ENCODE measurements around the gene TREX2.
"Not testable (repeated sequence)": the region's sequence is repeated elsewhere in the genome, so short reads cannot be mapped to it uniquely, and the experiment has no call there.

Gene TREX2

DNA sequence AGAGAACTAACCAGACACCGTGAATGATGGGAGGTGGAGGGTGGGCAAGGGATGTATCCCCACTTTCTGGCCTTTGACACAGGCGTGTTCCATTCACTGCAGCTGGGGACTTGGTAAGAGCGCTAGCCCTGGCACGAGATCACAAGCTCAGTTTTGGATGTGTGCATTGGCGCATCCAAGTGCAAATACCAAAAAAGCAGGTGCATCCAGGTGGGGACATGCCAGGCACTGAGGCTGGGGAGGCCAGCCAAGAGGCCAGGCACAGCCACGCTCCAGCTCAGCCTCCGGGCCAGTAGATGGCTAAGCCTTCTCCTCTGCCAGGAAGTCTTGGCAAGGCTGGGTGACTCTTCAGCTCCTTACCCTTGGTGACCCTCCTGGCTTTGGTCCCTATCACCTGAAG is 39.0 kb downstream of the TREX2 start:
- no peak for DNase-seq

GRCh38 chrX:153406011-153406410 is 39.8 kb downstream of the TREX2 start:
- no peak for DNase-seq

DNA sequence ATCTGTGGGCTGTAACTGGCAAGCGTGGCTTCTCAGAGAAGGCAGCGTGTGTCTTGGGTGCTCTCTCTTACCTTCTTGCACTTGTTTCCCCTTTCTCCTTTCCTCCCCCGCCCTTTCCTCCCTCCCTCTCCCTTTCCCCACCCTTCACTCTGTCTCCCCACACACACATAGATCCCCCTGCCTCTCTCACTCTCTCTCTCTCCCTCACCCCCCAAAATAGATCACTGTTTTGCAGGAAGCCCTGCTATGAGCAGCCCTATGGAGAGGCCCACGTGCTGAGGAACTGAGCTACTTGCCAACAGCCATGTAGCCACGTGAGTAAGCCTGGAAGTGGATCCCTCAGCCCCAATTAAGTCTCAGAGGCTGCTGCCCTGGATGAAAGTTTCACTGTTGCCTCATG is 40.4 kb downstream of the TREX2 start:
- DNase-seq, result no peak

DNA sequence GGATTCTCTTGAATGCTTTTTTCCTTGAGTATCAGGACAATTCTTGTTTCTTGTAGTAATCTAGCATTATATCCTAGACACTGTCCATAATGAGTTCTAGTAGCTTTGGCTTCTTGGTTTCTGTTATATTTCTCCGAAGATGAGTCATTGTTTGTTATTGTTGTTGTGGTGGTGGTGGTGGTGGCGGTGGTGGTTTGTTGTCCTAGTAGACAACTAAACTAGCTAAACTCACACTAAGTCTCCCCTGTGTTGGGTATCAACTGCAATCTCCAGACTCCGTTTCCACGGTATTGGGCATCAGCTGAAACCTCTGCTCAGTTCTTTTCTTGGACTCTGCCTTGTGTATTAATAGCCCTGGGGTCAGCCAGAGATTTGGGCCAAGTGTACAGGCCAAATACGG is 41.5 kb downstream of the TREX2 start:
- not testable (repeated sequence) for DNase-seq

- no peak for DNase-seq
These were observed 44.6 kb downstream of the TREX2 start, which contains the start of gene PNMA6E for GRCh38 chrX:153401133-153401764. PNMA6E (minus strand) TSS chrX:153401350; CDS start chrX:153398849, 2,501 bp downstream.

DNA sequence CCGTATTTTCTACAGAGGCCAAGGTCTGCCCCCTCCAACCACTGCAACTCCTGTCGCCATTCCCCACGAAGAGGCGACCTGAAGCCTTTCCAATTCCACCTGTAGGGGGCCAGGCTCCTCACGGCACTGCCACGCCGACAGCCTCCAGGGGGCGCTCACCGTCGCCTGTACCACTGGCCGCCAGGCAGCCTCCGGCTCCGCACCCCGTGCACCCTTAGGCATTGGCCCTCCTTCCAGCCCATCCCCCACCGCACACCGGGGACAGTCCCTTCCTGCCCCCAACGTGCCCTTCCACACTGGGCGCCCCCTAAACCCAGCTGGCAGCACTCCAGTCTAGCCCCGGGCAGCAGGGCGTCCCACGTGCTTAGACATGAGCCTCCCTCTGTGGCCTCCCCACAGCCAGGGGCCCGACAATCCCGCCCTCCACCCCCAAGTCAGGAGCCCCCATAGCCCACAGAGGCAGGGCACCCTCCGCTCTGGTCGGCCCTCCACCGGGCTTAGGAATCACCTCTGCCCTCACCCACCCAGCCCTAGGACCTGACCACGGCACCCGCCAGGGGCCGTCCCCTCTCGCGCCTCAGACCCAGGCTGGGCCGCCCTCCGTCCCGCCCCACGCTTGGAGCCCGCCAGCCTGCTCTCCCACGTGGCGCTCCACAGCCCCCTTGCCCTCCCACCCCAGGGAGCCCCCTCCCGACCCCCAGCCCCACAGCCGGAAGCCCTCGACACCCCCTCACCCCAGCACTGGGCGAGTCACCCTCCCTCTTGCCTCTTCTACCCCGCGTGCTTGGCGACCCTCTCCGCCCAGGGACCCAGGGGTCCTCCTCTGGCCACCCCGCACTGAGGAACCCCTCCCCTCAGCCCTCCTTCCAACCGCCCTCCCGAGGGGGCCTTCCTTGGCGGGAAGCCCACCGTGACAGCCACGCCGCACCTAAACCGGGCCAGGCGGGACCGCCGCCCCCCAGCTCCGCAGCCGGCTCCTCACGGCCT is 45.4 kb downstream of the TREX2 start:
- DNase-seq, result peak; percentile 34 to 45

DNA sequence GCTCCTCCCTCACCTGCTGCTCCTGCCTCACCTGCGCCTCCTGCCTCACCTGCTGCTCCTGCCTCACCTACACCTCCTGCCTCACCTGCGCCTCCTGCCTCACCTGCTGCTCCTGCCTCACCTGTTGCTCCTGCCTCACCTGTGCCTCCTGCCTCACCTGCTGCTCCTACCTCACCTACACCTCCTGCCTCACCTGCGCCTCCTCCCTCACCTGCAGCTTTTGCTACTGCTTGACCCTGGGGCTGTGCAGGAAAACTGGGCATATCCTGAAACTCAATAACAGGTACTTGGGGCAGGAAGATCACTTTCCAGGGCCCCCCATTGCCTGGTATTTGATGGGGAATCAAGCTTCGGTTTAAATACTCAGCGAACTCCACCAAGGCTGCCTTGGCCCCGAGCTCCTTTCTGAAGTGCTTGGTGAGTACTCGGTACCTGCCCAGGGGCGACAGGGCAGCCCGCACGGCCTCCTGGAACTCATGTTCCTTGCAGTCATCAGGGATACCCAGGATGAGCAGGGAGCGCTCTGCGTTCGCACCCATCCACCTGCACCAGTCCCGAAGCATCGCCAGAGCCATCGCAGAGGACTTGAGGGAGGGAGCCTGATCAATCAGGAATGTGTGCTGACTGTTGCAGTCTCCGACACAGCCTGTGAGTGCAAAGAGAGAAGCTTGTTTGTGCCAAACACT is 47.4 kb downstream of the TREX2 start:
- DNase-seq, result no peak

- no peak for DNase-seq
These were observed 48.4 kb downstream of the TREX2 start for GRCh38 chrX:153397256-153397960.

- DNase-seq, result no peak
These were observed 49.3 kb downstream of the TREX2 start for GRCh38 chrX:153396320-153397195.

DNA sequence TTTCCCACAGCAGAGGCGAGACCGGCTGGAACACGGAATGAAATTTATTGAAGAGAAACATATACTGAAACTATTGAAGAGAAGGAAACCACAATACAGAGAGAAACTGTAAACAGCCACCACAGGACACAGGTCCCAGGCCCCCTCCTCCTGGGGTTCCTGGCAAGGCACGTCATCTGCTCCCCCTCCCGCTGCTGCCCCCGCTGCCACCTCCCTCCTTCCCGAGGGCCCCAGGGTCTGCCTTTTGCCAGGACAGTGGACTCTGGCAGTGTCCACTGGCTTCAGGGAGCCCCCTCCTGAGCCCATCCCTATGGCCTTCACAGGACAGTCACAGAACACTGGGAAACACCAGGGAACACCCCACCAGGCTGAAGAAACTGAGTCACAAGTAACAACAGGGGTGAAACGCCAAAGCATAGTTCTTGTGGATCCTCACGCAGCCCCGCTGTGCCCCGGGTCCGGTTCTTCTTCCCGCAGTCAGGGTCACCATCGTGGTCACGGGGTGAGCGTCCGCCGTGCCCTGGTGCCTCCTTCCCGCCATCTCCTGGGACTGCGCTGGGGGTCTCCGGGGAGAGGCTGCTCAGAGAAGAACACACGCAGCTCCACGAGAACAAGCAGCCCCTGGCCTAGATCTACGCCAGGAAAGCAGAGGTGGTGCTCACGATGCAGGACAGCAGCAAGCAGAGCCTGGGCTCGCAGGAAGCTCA is 50.1 kb downstream of the TREX2 start:
- DNase-seq, result no peak

DNA sequence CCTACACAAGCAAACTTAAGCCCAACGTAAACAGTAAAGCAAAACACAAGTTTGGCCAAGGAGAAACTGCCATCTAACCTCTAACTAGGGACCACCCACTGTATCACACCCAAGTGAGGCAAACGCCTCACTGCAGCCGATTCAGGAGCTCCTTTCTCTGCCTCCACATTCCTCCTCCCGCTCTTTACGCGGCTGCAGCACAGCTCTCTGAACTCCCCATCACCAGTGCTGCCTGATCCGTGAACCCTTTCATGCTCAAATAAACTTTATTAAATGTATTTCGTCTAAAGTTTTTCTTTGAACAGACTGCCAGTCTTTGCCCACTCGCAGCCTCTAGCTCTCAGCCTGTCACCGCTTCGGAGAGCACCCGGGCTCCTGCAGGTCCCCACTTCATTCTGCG is 51.2 kb downstream of the TREX2 start:
- no peak for DNase-seq
